ENCODE results near the gene LPCAT3. TPM values are rescaled to one million over a fixed set of nuclear protein-coding genes. Genes with fewer than 3 reads are reported as not detected.
"Not testable (repeated sequence)": the region's sequence is repeated elsewhere in the genome, so short reads cannot be mapped to it uniquely, and the experiment has no call there.

Gene LPCAT3
- total RNA-seq, 2 experiments from 2014 or later, result 18.3 to 20.5 TPM

DNA sequence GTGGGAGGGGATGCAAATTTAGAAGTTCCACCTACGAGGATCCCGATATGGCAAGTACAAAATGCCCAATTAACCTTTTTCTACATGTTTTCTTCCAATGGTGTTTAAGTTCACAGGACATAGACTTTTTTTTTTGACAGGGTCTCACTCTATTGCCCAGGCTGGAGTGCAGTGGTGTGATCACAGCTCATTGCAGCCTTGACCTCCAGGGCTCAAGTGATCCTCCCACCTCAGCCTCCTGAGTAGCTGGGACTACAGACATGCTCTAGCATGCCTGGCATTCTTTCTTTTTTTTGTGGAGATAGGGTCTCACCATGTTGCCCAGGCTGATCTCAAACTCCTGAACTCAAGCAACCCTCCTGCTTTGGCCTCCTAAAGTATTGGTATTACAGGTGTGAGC, 37.5 kb upstream of the LPCAT3 start:
- H3K36me3 Mint-ChIP-seq; intact Hi-C loops (cut with micrococcal nuclease); H3K9me3 Mint-ChIP-seq; DNase-seq; H3K4me3 Mint-ChIP-seq; H3K4me1 Mint-ChIP-seq (ENCODE audit: low read depth); H3K27ac Mint-ChIP-seq: not testable (repeated sequence)
- CTCF ChIA-PET, result interaction anchor here (1.3 kb wide), 1 partner anchor 107 kb away, joined by 3 read pairs; no protein-coding TSS in a partner anchor
- H3K27me3 Mint-ChIP-seq, result peaks cover 19% of the 10 kb centered on the region
- POLR2A ChIA-PET, result interaction anchor here (1.3 kb wide), 1 partner anchor 53 kb away, joined by 3 read pairs; no protein-coding TSS in a partner anchor

DNA sequence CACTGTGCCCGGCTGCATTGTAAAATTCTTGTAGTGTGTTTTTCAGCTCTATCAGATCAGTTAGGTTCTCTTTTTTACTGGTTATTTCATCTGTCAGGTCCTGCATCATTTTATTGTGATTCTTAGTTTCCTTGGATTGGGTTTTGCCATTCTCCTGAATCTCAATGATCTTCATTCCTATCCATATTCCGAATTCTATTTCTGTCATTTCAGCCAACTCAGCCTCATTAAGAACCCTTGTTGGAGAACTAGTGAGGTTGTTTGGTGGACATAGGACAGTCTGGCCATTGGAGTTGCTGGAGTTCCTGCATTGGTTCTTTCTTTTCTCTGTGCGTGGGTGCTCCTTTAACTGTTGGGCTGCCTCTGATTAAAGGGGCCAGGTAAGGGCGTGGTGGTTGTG, 36.6 kb upstream of the LPCAT3 start:
- H3K9me3 Mint-ChIP-seq, result no peaks in the 10 kb centered on the region
- H3K27me3 Mint-ChIP-seq, result peaks cover 11% of the 10 kb centered on the region
- no peak for DNase-seq
- ChIA-PET CTCF (interaction anchor here (1.4 kb wide), 1 partner anchor 37 kb away, joined by 3 read pairs; the partner anchor contains the start of gene LPCAT3), POLR2A (no interaction called here)
- H3K27ac Mint-ChIP-seq, result no peak overlapping the region
- H3K4me1 Mint-ChIP-seq (ENCODE audit: low read depth), result no peaks in the 10 kb centered on the region
- no peaks in the 10 kb centered on the region for H3K36me3 Mint-ChIP-seq
- intact Hi-C loops (cut with micrococcal nuclease), result no loop called here
- no peak overlapping the region for H3K4me3 Mint-ChIP-seq

DNA sequence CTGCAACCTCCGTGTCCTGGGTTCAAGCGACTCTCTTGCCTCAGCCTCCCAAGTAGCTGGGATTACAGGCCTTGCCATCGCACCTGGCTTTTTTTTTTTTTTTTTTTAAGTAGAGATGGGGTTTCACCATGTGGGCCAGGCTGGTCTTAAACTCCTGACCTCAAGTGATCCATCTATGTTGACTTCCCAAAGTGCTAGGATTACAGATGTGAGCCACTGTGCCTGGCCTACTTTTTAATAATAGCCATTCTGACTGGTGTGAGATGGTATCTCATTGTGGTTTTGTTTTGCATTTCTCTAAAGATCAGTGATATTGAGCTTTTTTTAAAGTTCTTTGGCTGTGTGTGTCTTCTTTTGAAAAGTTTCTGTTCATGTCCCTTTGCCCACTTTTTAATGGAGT, 31.7 kb upstream of the LPCAT3 start:
- DNase-seq; H3K4me1 Mint-ChIP-seq (ENCODE audit: low read depth); H3K4me3 Mint-ChIP-seq; H3K27me3 Mint-ChIP-seq; CTCF ChIA-PET; H3K9me3 Mint-ChIP-seq; POLR2A ChIA-PET; H3K36me3 Mint-ChIP-seq; H3K27ac Mint-ChIP-seq: not testable (repeated sequence)
- intact Hi-C loops (cut with micrococcal nuclease), result loop anchor here (10.0 kb wide), 1 partner anchor 45 kb away; the partner anchor contains the start of gene C1R

DNA sequence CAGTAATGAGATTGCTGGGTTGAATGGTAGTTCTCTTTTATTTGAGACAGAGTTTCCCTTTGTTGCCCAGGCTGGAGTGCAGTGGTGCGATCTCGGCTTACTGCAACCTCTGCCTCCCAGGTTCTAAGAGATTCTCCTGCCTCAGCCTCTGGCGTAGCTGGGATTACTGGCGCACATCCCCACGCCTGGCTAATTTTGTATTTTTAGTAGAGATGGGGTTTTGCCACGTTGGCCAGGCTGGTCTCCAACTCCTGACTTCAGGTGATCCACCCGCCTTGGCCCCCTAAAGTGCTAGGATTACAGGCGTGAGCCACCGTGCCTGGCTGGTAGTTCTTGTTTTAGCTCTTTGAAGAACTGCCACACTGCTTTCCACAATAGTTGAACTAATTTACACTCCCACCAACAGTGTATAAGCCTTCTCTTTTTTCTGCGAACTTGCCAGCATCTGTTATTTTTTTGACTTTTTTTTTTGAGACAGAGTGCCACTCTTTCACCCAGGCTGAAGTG, 31.2 kb upstream of the LPCAT3 start:
- H3K27ac Mint-ChIP-seq; H3K4me3 Mint-ChIP-seq; POLR2A ChIA-PET; H3K36me3 Mint-ChIP-seq; H3K9me3 Mint-ChIP-seq; H3K4me1 Mint-ChIP-seq (ENCODE audit: low read depth); DNase-seq; H3K27me3 Mint-ChIP-seq: not testable (repeated sequence)
- intact Hi-C loops (cut with micrococcal nuclease), result loop anchor here (10.0 kb wide), 1 partner anchor 45 kb away; the partner anchor contains the start of gene C1R
- CTCF ChIA-PET, result interaction anchor here (1.1 kb wide), 1 partner anchor 63 kb away, joined by 5 read pairs; no protein-coding TSS in a partner anchor

DNA sequence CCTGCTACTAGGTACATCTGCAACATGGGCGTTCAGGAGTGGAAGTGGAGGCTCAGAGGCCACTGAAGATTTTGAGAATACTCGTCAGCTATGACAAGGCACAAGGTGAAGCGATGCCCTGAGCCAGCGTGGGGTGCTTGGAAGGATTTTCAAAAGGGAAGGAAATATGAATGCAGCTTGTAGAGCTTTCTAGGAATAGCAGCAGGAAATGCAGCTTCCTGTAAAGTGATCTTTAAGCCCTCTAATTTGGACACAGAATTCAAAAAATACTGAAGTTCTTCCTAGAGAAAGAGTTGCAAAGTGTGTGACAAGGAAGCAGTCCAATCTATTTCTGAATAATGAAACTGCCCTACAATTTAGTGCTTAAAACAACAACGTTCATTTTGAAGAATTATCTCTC, 29.0 kb upstream of the LPCAT3 start:
- peaks cover 7% of the 10 kb centered on the region for H3K4me1 Mint-ChIP-seq (ENCODE audit: low read depth)
- CTCF ChIA-PET, result no interaction called here

DNA sequence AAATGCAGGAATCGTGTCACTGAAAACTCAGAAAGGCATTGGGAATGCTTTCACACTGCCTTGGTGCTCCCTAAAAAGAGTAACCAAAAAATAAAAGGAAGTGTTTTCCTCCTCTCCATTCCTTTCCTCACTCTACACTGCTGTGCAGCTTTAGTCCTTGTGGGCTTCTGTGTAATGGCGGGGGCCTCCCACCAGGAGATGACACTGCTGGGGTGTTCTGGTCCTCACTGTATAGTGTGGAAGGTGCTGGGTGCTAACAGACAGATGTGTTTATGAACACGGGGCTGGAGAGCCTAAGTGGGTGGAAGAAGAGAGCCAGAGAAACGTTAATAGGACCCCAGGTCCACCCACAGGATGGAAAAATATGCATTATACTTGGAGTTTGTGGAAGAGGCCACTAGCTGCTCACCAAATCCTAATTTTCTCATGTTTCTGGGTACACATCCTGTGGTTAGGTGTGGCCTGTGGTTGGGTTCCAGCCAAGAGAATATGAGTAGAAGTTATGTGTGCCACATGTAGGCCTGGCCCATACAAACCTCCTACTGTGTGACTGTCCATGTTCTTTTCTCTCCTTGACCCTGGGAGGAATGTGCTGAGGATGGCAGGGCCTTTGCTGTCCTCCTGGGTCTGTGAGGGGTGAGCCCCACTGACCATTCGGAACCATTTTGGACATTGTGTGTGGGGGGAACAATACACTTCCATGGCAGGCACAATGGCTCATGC, 28.3 kb upstream of the LPCAT3 start:
- intact Hi-C loops (cut with micrococcal nuclease), result loop anchor here (10.0 kb wide), 1 partner anchor 48 kb away; the partner anchor contains the start of gene C1R
- H3K9me3 Mint-ChIP-seq, result no peaks in the 10 kb centered on the region
- H3K27me3 Mint-ChIP-seq, result no peaks in the 10 kb centered on the region
- DNase-seq, result no peak
- ChIA-PET POLR2A (no interaction called here), CTCF (no interaction called here)
- H3K27ac Mint-ChIP-seq, result no peak overlapping the region
- H3K4me1 Mint-ChIP-seq (ENCODE audit: low read depth), result peaks cover 7% of the 10 kb centered on the region
- no peaks in the 10 kb centered on the region for H3K36me3 Mint-ChIP-seq
- no peak overlapping the region for H3K4me3 Mint-ChIP-seq

More for the DNA sequence above, 29.0 kb upstream of the LPCAT3 start:
- no peak for DNase-seq
- POLR2A ChIA-PET, result no interaction called here
- H3K36me3 Mint-ChIP-seq, result no peaks in the 10 kb centered on the region
- H3K9me3 Mint-ChIP-seq, result no peaks in the 10 kb centered on the region
- H3K27me3 Mint-ChIP-seq, result no peaks in the 10 kb centered on the region
- no peak overlapping the region for H3K4me3 Mint-ChIP-seq
- intact Hi-C loops (cut with micrococcal nuclease), result loop anchor here (10.0 kb wide), 1 partner anchor 47 kb away; the partner anchor contains the start of gene C1R
- no peak overlapping the region for H3K27ac Mint-ChIP-seq

DNA sequence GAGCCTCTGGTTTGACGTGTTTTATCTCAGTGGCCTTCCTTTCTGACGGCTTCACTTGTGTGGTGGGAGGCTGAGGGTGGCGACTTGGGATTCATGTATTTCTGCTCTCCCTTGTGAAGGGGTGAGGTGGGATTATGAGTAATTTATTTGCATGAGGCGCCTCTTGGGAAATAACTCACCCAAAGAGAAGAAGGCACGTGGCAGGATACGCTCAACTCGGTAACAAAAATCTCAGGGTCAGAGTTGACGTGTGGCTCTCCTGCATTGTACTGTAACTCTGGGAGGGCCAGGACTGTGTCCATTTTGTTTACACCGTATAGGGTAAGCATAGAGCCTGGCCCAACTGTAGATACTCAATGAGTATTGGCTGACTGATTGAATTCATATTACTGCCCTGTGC, 27.6 kb upstream of the LPCAT3 start:
- ChIA-PET CTCF (no interaction called here), POLR2A (no interaction called here)
- Mint-ChIP-seq H3K4me3 (no peak overlapping the region), H3K9me3 (no peaks in the 10 kb centered on the region), H3K4me1 (ENCODE audit: low read depth) (peaks cover 7% of the 10 kb centered on the region), H3K27ac (no peak overlapping the region), H3K36me3 (no peaks in the 10 kb centered on the region), H3K27me3 (no peaks in the 10 kb centered on the region)
- no peak for DNase-seq
- intact Hi-C loops (cut with micrococcal nuclease), result loop anchor here (10.0 kb wide), 1 partner anchor 49 kb away; the partner anchor contains the start of gene C1R

DNA sequence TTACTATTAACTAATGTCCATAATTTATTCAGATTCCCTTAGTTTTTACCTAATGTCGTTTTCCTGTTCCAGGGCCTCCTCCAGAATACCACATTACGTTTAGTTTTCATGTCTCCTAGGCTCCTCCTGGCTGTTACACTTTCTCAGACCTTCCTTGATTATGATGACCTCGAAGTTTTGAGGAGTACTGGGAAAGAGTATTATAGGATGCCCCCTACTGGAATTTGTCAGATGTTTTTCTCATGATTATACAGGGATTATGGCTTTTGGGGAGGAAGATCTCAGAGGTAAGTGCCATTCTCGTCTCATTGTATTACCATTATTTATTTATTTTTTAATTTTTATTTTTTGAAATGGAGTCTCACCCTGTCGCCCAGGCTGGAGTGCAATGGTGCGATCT, 24.6 kb upstream of the LPCAT3 start:
- no peak for DNase-seq
- ChIA-PET POLR2A (no interaction called here), CTCF (interaction anchor here (1.5 to 2.6 kb wide), 2 partner anchors 9 to 25 kb away, joined by 7 to 12 read pairs; partner anchors contain the start of gene LPCAT3)
- Mint-ChIP-seq H3K27me3 (no peaks in the 10 kb centered on the region), H3K27ac (no peak overlapping the region), H3K4me3 (no peak overlapping the region), H3K4me1 (ENCODE audit: low read depth) (peaks cover 7% of the 10 kb centered on the region), H3K36me3 (no peaks in the 10 kb centered on the region), H3K9me3 (no peaks in the 10 kb centered on the region)
- intact Hi-C loops (cut with micrococcal nuclease), result loop anchor here (1.0 to 10.0 kb wide), 3 partner anchors 24 to 99 kb away; partner anchors contain the start of genes C12orf57, C1R and LPCAT3

DNA sequence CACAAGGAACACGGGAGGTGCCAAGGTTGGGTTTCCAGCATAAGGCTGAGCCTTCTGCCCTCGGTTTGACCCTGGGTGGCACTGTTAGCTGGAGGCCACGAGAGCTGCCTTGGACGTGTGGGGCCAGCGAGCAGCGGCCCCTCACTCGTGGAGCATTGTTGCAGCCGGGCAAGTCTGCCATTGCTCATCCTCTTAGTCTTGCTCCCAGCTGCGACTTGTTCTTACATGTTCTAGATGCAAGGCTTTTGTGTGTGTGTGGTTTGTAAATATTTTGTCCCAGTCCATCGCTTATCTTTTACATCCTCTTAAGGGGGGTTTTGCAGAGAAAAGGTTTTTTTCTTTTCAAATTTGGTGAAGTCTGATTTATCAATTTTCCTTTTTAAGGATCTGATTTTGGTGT, 21.1 kb upstream of the LPCAT3 start:
- ChIA-PET POLR2A (interaction anchor here (1.1 kb wide), 1 partner anchor 95 kb away, joined by 3 read pairs; no protein-coding TSS in a partner anchor), CTCF (no interaction called here)
- H3K36me3 Mint-ChIP-seq, result no peaks in the 10 kb centered on the region
- H3K27me3 Mint-ChIP-seq, result no peaks in the 10 kb centered on the region
- DNase-seq, result no peak
- intact Hi-C loops (cut with micrococcal nuclease), result no loop called here
- peaks cover 6% of the 10 kb centered on the region for H3K4me1 Mint-ChIP-seq (ENCODE audit: low read depth)
- H3K27ac Mint-ChIP-seq, result no peak overlapping the region
- no peaks in the 10 kb centered on the region for H3K9me3 Mint-ChIP-seq
- no peak overlapping the region for H3K4me3 Mint-ChIP-seq

DNA sequence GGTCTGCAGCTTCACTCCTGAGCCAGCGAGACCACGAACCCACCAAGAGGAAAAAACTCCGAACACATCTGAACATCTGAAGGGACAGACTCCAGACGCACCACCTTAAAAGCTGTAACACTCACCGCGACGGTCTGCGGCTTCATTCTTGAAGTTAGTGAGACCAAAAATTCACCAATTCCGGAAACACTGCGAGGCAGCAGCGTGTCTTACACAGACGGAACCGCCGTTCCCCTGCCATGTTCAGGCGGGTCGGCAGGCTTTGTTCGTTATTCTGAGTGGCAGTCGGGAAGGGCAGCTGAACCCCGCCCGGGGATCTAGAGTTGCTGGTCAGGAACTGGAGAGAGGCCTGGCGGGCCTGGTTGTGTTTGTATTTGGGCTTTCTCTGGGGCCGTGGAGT, 20.3 kb upstream of the LPCAT3 start:
- H3K27me3 Mint-ChIP-seq, result no peaks in the 10 kb centered on the region
- H3K36me3 Mint-ChIP-seq, result no peaks in the 10 kb centered on the region
- CTCF ChIA-PET, result no interaction called here
- intact Hi-C loops (cut with micrococcal nuclease), result no loop called here
- POLR2A ChIA-PET, result no interaction called here
- no peak overlapping the region for H3K27ac Mint-ChIP-seq
- H3K9me3 Mint-ChIP-seq, result no peaks in the 10 kb centered on the region
- no peak for DNase-seq
- peaks cover 6% of the 10 kb centered on the region for H3K4me1 Mint-ChIP-seq (ENCODE audit: low read depth)
- no peak overlapping the region for H3K4me3 Mint-ChIP-seq

DNA sequence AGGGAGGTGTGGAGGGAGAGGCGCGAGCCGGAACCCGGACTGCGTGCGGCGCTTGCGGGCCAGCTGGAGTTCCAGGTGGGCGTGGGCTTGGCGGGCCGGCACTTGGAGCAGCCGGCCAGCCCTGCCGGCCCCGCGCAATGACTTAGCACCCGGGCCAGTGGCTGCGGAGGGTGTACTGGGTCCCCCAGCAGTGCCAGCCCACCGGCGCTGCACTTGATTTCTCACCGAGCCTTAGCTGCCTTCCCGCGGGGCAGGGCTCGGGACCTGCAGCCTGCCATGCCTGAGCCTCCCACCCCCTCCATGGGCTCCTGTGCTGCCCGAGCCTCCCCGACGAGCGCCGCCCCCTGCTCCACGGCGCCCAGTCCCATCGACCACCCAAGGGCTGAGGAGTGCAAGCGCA, 19.1 kb upstream of the LPCAT3 start:
- DNase-seq; POLR2A ChIA-PET; intact Hi-C loops (cut with micrococcal nuclease); H3K4me1 Mint-ChIP-seq (ENCODE audit: low read depth); H3K4me3 Mint-ChIP-seq; H3K27ac Mint-ChIP-seq; H3K36me3 Mint-ChIP-seq; CTCF ChIA-PET; H3K9me3 Mint-ChIP-seq; H3K27me3 Mint-ChIP-seq: not testable (repeated sequence)

DNA sequence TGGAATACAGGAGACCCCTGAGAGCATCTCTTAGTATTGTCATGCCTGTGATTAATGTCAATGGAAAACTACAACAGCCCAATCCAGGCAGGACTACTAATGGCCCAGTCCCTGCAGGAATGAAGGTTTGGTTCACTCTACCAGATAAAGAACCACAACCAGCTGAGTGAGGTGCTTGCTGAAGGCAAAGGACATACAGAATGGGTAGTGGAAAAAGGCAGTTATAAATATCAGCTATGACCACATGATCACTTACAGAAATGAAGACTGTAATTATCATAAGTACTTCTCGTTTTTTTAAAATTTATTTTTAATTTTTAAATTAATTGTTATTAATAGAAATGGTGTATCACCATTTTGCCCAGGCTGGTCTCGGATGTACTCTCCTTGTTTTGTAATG, 17.2 kb upstream of the LPCAT3 start:
- DNase-seq, result no peak
- peaks cover 6% of the 10 kb centered on the region for H3K4me1 Mint-ChIP-seq (ENCODE audit: low read depth)
- no peak overlapping the region for H3K4me3 Mint-ChIP-seq
- no peaks in the 10 kb centered on the region for H3K36me3 Mint-ChIP-seq
- H3K27ac Mint-ChIP-seq, result no peak overlapping the region
- no peaks in the 10 kb centered on the region for H3K9me3 Mint-ChIP-seq
- intact Hi-C loops (cut with micrococcal nuclease), result no loop called here
- ChIA-PET CTCF (no interaction called here), POLR2A (no interaction called here)
- H3K27me3 Mint-ChIP-seq, result no peaks in the 10 kb centered on the region

DNA sequence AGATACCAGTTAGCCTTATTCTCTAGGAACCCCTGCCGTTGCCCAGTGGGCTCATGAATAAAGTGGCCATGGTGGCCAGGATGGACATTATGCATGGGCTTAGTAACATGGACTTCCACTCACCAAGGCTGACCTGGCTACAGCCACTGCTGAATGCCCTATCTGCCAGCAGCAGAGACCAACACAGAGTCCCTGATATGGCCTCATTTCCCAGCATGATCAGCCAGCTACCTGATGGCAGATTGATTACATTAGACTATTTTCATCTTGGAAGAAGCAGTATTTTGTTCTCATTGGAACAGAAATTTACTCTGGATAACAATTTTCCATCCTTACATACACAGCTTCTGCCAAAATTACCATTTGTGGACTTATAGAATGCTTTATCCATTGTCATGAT, 16.2 kb upstream of the LPCAT3 start:
- no peaks in the 10 kb centered on the region for H3K9me3 Mint-ChIP-seq
- no peaks in the 10 kb centered on the region for H3K27me3 Mint-ChIP-seq
- CTCF ChIA-PET, result interaction anchor here (2.4 to 2.5 kb wide), 2 partner anchors 9 to 15 kb away, joined by 11 to 12 read pairs; partner anchors contain the start of gene LPCAT3
- no peak overlapping the region for H3K27ac Mint-ChIP-seq
- peaks cover 6% of the 10 kb centered on the region for H3K4me1 Mint-ChIP-seq (ENCODE audit: low read depth)
- POLR2A ChIA-PET, result no interaction called here
- H3K4me3 Mint-ChIP-seq, result no peak overlapping the region
- H3K36me3 Mint-ChIP-seq, result no peaks in the 10 kb centered on the region
- DNase-seq, result no peak
- intact Hi-C loops (cut with micrococcal nuclease), result no loop called here

Measured in activated CD4-positive, alpha-beta memory T cell treated with anti-CD3 and anti-CD28 coated beads for 36 hours (primary cell).